HEK293T (cell line): ENCODE measurements around the gene SYN1.
"Not testable (repeated sequence)": the region's sequence is repeated elsewhere in the genome, so short reads cannot be mapped to it uniquely, and the experiment has no call there.

Experiments
- CTCF ChIA-PET: fragments of 350-600 bp; formaldehyde crosslinking; extraction: SDS; loops from one replicate; lab custom pipeline; 2021; ENCODE audit warnings: antibody characterized with exemption, inconsistent platforms; lab: Yijun Ruan, JAX
- POLR2A ChIA-PET: fragments of 350-600 bp; formaldehyde crosslinking; extraction: SDS; loops from one replicate; lab custom pipeline; 2020; ENCODE audit warnings: antibody characterized with exemption, inconsistent platforms; lab: Yijun Ruan, JAX
- DNase-seq: peaks from one replicate; pipeline ENCODE4 v3.0.0; 2012; ENCODE audit warnings: mixed read lengths; ENCODE audit errors: extremely low spot score
- ARNT ChIP-seq: fragments of 450-650 bp; IDR thresholded peaks from 2 replicates; pipeline ENCODE4 v1.6.1; 2017; ENCODE audit warnings: mild to moderate bottlenecking
- BHLHE40 ChIP-seq: fragments of 450-650 bp; IDR thresholded peaks from 2 replicates; pipeline ENCODE4 v1.6.1; 2016; ENCODE audit warnings: mild to moderate bottlenecking, moderate library complexity, borderline replicate concordance
- CTBP1 ChIP-seq: fragments of 450-650 bp; IDR thresholded peaks from 2 replicates; pipeline ENCODE4 v1.6.1; 2016; ENCODE audit warnings: borderline replicate concordance
- ELF4 ChIP-seq: fragments of 450-650 bp; IDR thresholded peaks from 2 replicates; pipeline ENCODE4 v1.6.1; 2017; ENCODE audit warnings: antibody characterized with exemption
- FOXA1 ChIP-seq: fragments of 450-650 bp; IDR thresholded peaks from 2 replicates; pipeline ENCODE4 v1.6.1; 2016; ENCODE audit warnings: mild to moderate bottlenecking
- FOXK2 ChIP-seq: fragments of 450-650 bp; IDR thresholded peaks from 2 replicates; pipeline ENCODE4 v1.6.1; 2016; ENCODE audit warnings: mild to moderate bottlenecking
- FOXM1 ChIP-seq: fragments of 450-650 bp; IDR thresholded peaks from 2 replicates; pipeline ENCODE4 v1.6.1; 2017; ENCODE audit warnings: mild to moderate bottlenecking, borderline replicate concordance
- HDGF ChIP-seq: fragments of 450-650 bp; IDR thresholded peaks from 2 replicates; pipeline ENCODE4 v1.6.1; 2017; ENCODE audit warnings: antibody characterized with exemption, borderline replicate concordance
- L3MBTL2 ChIP-seq: fragments of 450-650 bp; conservative IDR thresholded peaks from 2 replicates; pipeline ENCODE4 v1.6.1; 2016; ENCODE audit warnings: mild to moderate bottlenecking
- LEF1 ChIP-seq: fragments of 450-650 bp; IDR thresholded peaks from 2 replicates; pipeline ENCODE4 v1.6.1; 2017; ENCODE audit warnings: mild to moderate bottlenecking, borderline replicate concordance
- NFRKB ChIP-seq: fragments of 450-650 bp; IDR thresholded peaks from 2 replicates; pipeline ENCODE4 v1.6.1; 2016; ENCODE audit warnings: mild to moderate bottlenecking, moderate library complexity
- PKNOX1 ChIP-seq: fragments of 450-650 bp; IDR thresholded peaks from 2 replicates; pipeline ENCODE4 v1.6.1; 2016
- SP1 ChIP-seq: fragments of 450-650 bp; IDR thresholded peaks from 2 replicates; pipeline ENCODE4 v1.6.1; 2017
- SUZ12 ChIP-seq: fragments of 450-650 bp; IDR thresholded peaks from 2 replicates; pipeline ENCODE4 v1.6.1; 2016; ENCODE audit warnings: mild to moderate bottlenecking
- TARDBP ChIP-seq: fragments of 450-650 bp; IDR thresholded peaks from 2 replicates; pipeline ENCODE4 v1.6.1; 2016
- ZNF384 ChIP-seq: fragments of 450-650 bp; IDR thresholded peaks from 2 replicates; pipeline ENCODE4 v1.6.1; 2016

SYN1 gene

GRCh38 chrX:47619486-47620302 is at the start of gene SYN1:
SYN1 (minus strand) TSS chrX:47619857; CDS start chrX:47619728, 129 bp downstream.
- CTCF ChIA-PET = no interaction called here
- POLR2A ChIA-PET = no interaction called here
- TF ChIP-seq PKNOX1 (no peak), CTBP1 (no peak), FOXK2 (no peak), HDGF (no peak), ARNT (no peak), SUZ12 (no peak), BHLHE40 (no peak), FOXA1 (no peak), LEF1 (no peak), SP1 (no peak), ZNF384 (no peak), ELF4 (no peak), TARDBP (no peak)
- DNase-seq = peak; percentile 84

GRCh38 chrX:47665797-47666196 is 46.1 kb upstream of the SYN1 start:
- DNase-seq, POLR2A ChIA-PET, CTCF ChIA-PET: not testable (repeated sequence)

- CTCF ChIA-PET = no interaction called here
These were observed 45.1 kb upstream of the SYN1 start for GRCh38 chrX:47664737-47665136.

GRCh38 chrX:47662144-47662657 is 42.5 kb upstream of the SYN1 start:
- CTCF ChIA-PET = no interaction called here
- DNase-seq = no peak
- POLR2A ChIA-PET = no interaction called here
- TF ChIP-seq NFRKB = no peak
- TF ChIP-seq ELF4 = no peak
- no peak for TF ChIP-seq LEF1
- TF ChIP-seq SUZ12 = no peak
- TF ChIP-seq L3MBTL2 = no peak
- TF ChIP-seq ZNF384 = no peak
- no peak for TF ChIP-seq CTBP1
- no peak for TF ChIP-seq FOXM1
- no peak for TF ChIP-seq ARNT
- TF ChIP-seq PKNOX1 = no peak
- no peak for TF ChIP-seq FOXA1
- TF ChIP-seq HDGF = no peak
- no peak for TF ChIP-seq FOXK2
- TF ChIP-seq BHLHE40 = no peak

More at GRCh38 chrX:47664737-47665136, 45.1 kb upstream of the SYN1 start:
- no peak for TF ChIP-seq HDGF
- TF ChIP-seq BHLHE40 = no peak
- TF ChIP-seq SUZ12 = no peak
- TF ChIP-seq FOXM1 = no peak
- TF ChIP-seq ZNF384 = no peak
- TF ChIP-seq FOXA1 = no peak
- TF ChIP-seq NFRKB = no peak
- no peak for TF ChIP-seq TARDBP
- no peak for TF ChIP-seq L3MBTL2
- no peak for TF ChIP-seq CTBP1
- TF ChIP-seq FOXK2 = no peak
- no peak for TF ChIP-seq PKNOX1
- no peak for TF ChIP-seq SP1
- no peak for TF ChIP-seq ARNT
- no peak for TF ChIP-seq ELF4
- no peak for TF ChIP-seq LEF1
- POLR2A ChIA-PET = no interaction called here
- DNase-seq = no peak

GRCh38 chrX:47661539-47661938 is 41.9 kb upstream of the SYN1 start:
- TF ChIP-seq LEF1 (no peak), FOXK2 (no peak), NFRKB (no peak), ZNF384 (no peak), L3MBTL2 (no peak), PKNOX1 (no peak), SUZ12 (no peak), BHLHE40 (no peak), HDGF (no peak), SP1 (no peak), ELF4 (no peak)
- ChIA-PET CTCF (no interaction called here), POLR2A (no interaction called here)

More at GRCh38 chrX:47661539-47661938, 41.9 kb upstream of the SYN1 start:
- DNase-seq = no peak
